GM20000 (cell line): ENCODE results near the gene MAP3K4.

ENCODE experiments used
- DNase-seq: peaks from one replicate; pipeline ENCODE4 v3.0.0; 2012; ENCODE audit warnings: low spot score
- CTCF ChIP-seq: IDR thresholded peaks from 2 replicates; pipeline ENCODE4 v1.5.1; 2012; ENCODE audit warnings: mild to moderate bottlenecking, control low read depth; ENCODE audit errors: extremely low read depth, missing control alignments

MAP3K4 gene

GRCh38 chr6:161050134-161050765 lies 58.7 kb downstream of the MAP3K4 start:
- DNase-seq, result no peak
- no peak for TF ChIP-seq CTCF

- TF ChIP-seq CTCF, result no peak
Measured at GRCh38 chr6:161053103-161053502, 61.5 kb downstream of the MAP3K4 start.

GRCh38 chr6:161054876-161055275 lies 63.3 kb downstream of the MAP3K4 start:
- no peak for TF ChIP-seq CTCF
- no peak for DNase-seq

More at GRCh38 chr6:161053103-161053502, 61.5 kb downstream of the MAP3K4 start:
- no peak for DNase-seq

GRCh38 chr6:161056451-161056850 lies 64.9 kb downstream of the MAP3K4 start:
- TF ChIP-seq CTCF, result no peak
- DNase-seq, result no peak

GRCh38 chr6:161057103-161058091 lies 65.8 kb downstream of the MAP3K4 start:
- TF ChIP-seq CTCF, result no peak

GRCh38 chr6:161058741-161059140 lies 67.2 kb downstream of the MAP3K4 start:
- TF ChIP-seq CTCF, result no peak
- no peak for DNase-seq

More at GRCh38 chr6:161057103-161058091, 65.8 kb downstream of the MAP3K4 start:
- no peak for DNase-seq

GRCh38 chr6:161061576-161061975 lies 70.0 kb downstream of the MAP3K4 start:
- no peak for DNase-seq

More at GRCh38 chr6:161061576-161061975, 70.0 kb downstream of the MAP3K4 start:
- no peak for TF ChIP-seq CTCF
